ENCODE data around the gene WNT1.

DNA sequence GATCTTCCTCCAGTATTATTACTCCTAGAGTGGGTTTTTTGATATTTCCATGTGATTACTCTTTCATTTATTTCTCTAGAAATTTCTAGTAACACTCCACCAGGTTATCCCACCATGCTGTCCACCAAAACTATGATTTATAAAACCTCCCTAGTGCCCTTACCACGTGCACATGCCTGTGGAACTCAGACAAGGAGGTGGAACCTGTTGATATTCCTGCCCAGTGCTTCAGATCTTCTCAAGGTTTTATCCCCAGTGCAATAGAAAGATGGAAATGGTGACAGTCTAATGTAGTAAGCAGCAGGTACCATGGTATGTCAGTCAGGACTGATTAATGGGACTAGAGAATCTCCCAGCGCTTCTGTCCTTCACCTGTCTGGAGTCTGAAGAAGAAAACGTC is 17.3 kb upstream of the WNT1 start:
- TF ChIP-seq POLR2A (IDR thresholded peaks at IDR 0.05), result no peak
- TF ChIP-seq, protein P1, sequence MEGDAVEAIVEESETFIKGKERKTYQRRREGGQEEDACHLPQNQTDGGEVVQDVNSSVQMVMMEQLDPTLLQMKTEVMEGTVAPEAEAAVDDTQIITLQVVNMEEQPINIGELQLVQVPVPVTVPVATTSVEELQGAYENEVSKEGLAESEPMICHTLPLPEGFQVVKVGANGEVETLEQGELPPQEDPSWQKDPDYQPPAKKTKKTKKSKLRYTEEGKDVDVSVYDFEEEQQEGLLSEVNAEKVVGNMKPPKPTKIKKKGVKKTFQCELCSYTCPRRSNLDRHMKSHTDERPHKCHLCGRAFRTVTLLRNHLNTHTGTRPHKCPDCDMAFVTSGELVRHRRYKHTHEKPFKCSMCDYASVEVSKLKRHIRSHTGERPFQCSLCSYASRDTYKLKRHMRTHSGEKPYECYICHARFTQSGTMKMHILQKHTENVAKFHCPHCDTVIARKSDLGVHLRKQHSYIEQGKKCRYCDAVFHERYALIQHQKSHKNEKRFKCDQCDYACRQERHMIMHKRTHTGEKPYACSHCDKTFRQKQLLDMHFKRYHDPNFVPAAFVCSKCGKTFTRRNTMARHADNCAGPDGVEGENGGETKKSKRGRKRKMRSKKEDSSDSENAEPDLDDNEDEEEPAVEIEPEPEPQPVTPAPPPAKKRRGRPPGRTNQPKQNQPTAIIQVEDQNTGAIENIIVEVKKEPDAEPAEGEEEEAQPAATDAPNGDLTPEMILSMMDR (IDR thresholded peaks at IDR 0.05), result no peak
